ENCODE measurements around the gene INSRR.

Gene INSRR

GRCh38 chr1:156803086-156803851 is 55.6 kb downstream of the INSRR start:
- DNase-seq = no peak

- no peak for DNase-seq
Measured at GRCh38 chr1:156802421-156802935, 56.4 kb downstream of the INSRR start.

GRCh38 chr1:156801409-156802121 is 57.4 kb downstream of the INSRR start:
- DNase-seq = no peak

- peak; percentile 64 to 68 for DNase-seq
Measured at GRCh38 chr1:156797212-156797871, 61.6 kb downstream of the INSRR start.

GRCh38 chr1:156796340-156797097 is 62.4 kb downstream of the INSRR start:
- no peak for DNase-seq

GRCh38 chr1:156795787-156796186 is 63.1 kb downstream of the INSRR start:
- no peak for DNase-seq

- no peak for DNase-seq
Measured at GRCh38 chr1:156795374-156795733, 63.6 kb downstream of the INSRR start.

- DNase-seq = no peak
Measured at GRCh38 chr1:156794506-156795373, 64.2 kb downstream of the INSRR start.
